H1 (cell line): ENCODE results near the gene USP24.

Experiments
- CREB1 ChIP-seq: IDR thresholded peaks from 2 replicates; pipeline ENCODE4 v1.6.1; 2012; ENCODE audit warnings: inconsistent platforms
- CTCF ChIP-seq, 3 experiments: IDR thresholded peaks; 1 replicate in 2 of 3; 2 replicates in 1 of 3; pipeline versions ENCODE4 v1.5.1 to v1.6.1; 2011; ENCODE audit warnings: low read length in 3 of 3, mild to moderate bottlenecking in 3 of 3, inconsistent platforms in 2 of 3, low read depth in 1 of 3, moderate library complexity in 1 of 3; ENCODE audit not compliant: insufficient read depth in 1 of 3; ENCODE audit errors: control extremely low read depth in 1 of 3
- EGR1 ChIP-seq: IDR thresholded peaks from 2 replicates; pipeline ENCODE4 v1.6.1; 2011; ENCODE audit warnings: low read depth, low read length, borderline replicate concordance
- RAD21 ChIP-seq, 2 experiments: IDR thresholded peaks in 1 of 2; conservative IDR thresholded peaks in 1 of 2; 2 replicates each; pipeline ENCODE4 v1.6.1; 2011; ENCODE audit warnings: low read depth in 2 of 2, low read length in 2 of 2, improper control_type of control experiment in 1 of 2, inconsistent platforms in 1 of 2, mild to moderate bottlenecking in 1 of 2, moderate library complexity in 1 of 2
- TAF1 ChIP-seq: IDR thresholded peaks from 2 replicates; pipeline ENCODE4 v1.6.1; 2011; ENCODE audit warnings: mild to moderate bottlenecking, low read depth, low read length
- YY1 ChIP-seq: IDR thresholded peaks from 2 replicates; pipeline ENCODE4 v1.6.1; 2011; ENCODE audit warnings: low read depth, mild to moderate bottlenecking, low read length

DNA sequence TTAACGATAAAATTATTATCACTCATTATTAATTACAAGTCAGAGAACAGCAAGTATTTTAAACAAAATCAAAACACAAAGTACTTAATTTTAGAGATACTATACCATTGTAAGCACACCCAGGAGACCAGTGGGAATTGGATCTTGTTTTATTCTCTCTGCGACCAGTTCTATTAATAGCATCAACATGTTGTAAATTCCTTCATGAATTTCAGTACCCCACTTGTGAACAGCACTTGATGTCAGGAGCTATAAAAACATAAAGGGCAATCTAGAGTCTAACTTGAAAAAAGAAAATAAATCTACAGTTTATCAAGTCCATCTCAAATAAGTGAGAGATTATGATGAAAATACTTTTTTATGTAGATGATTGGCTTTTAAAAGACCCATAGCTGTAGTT is 42.9 kb downstream of the USP24 start:
- TF ChIP-seq TAF1 (no peak), CREB1 (no peak), CTCF (IDR thresholded peaks at IDR 0.05; ENCODE audit: control extremely low read depth in 1 of 3, insufficient read depth in 1 of 3, low read depth in 1 of 3, low read length in 3 of 3) (no peak), RAD21 (IDR thresholded peaks at IDR 0.05 in 1 of 2, conservative IDR thresholded peaks at IDR 0.05 in 1 of 2; ENCODE audit: low read depth in 2 of 2, low read length in 2 of 2) (no peak), EGR1 (no peak), YY1 (no peak)
